Neutrophil (primary cell): ENCODE measurements around the gene RNF31.
A peak's percentile ranks its signal among the peaks of the same experiment; 100 is the strongest.

Experiments used
- H3K27ac ChIP-seq: fragments of 200-600 bp; sonication (generic); 2 replicates; pipeline ENCODE4 v1.5.1; 2016; ENCODE audit warnings: mild to moderate bottlenecking, moderate library complexity
- H3K27me3 ChIP-seq: fragments of 200-600 bp; sonication (generic); 2 replicates; pipeline ENCODE4 v1.6.0; 2016; ENCODE audit warnings: mild to moderate bottlenecking
- H3K36me3 ChIP-seq: fragments of 200-600 bp; sonication (generic); 2 replicates; pipeline ENCODE4 v1.5.1; 2017
- H3K4me1 ChIP-seq, 2 experiments: fragments of 200-600 bp in 1 of 2; sonication (generic) in 1 of 2; 1 replicate in 1 of 2; 2 replicates in 1 of 2; pipeline versions ENCODE4 v1.5.1 to v1.6.1; 2013 to 2016; ENCODE audit warnings: low read depth in 1 of 2, low read length in 1 of 2, mild to moderate bottlenecking in 1 of 2, moderate library complexity in 1 of 2; ENCODE audit not compliant: control insufficient read depth in 1 of 2, insufficient read depth in 1 of 2
- H3K4me3 ChIP-seq, 2 experiments: fragments of 200-600 bp in 1 of 2; sonication (generic) in 1 of 2; 1 replicate in 1 of 2; 2 replicates in 1 of 2; pipeline ENCODE4 v1.5.1; 2013 to 2016; ENCODE audit warnings: low read depth in 1 of 2, low read length in 1 of 2, mild to moderate bottlenecking in 1 of 2, moderate library complexity in 1 of 2
- H3K9me3 ChIP-seq: fragments of 200-600 bp; sonication (generic); 2 replicates; pipeline ENCODE4 v1.5.1; 2016
- TF ChIP-seq, protein P1 (sequence below): fragments of 200-600 bp; sonication (generic); IDR thresholded peaks from 2 replicates; pipeline ENCODE4 v1.5.1; 2016; ENCODE audit warnings: antibody characterized with exemption

The RNF31 gene

DNA sequence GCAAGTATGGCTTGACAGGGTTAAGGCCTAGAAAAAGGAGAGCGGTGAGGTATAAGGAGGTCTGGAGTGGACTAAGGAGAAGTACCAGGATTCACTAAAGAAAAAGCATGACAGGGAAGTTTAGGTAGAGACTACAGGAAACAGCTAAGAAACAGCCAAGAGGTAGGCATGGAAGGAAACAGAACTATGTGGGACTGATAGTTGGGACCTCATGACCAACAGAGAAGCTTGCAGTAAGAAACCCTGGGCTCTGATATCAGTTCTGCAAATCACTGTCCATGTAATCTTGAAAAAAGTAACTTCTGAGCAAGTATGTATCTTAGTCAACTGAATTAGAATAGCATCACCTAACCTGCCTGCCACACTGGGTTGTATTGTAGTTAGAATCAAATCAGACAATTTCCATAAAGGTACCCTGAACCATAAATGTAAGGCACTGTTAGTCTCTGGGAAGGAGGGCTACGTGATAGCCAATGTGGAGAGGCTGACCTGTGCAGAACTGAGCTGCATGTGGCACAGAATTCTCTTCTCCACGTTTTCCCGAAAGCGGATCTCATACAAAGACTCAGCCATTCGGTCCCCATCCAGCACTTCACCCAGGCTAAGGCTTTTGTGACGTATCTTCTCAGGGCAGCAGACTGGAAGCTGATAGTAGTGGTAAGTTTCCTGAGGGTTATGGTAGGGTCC is 47.0 kb downstream of the RNF31 start:
- Histone ChIP-seq H3K27me3 (no peaks in the 10 kb centered on the region), H3K36me3 (peaks cover 18% of the 10 kb centered on the region)
- TF ChIP-seq, protein P1, sequence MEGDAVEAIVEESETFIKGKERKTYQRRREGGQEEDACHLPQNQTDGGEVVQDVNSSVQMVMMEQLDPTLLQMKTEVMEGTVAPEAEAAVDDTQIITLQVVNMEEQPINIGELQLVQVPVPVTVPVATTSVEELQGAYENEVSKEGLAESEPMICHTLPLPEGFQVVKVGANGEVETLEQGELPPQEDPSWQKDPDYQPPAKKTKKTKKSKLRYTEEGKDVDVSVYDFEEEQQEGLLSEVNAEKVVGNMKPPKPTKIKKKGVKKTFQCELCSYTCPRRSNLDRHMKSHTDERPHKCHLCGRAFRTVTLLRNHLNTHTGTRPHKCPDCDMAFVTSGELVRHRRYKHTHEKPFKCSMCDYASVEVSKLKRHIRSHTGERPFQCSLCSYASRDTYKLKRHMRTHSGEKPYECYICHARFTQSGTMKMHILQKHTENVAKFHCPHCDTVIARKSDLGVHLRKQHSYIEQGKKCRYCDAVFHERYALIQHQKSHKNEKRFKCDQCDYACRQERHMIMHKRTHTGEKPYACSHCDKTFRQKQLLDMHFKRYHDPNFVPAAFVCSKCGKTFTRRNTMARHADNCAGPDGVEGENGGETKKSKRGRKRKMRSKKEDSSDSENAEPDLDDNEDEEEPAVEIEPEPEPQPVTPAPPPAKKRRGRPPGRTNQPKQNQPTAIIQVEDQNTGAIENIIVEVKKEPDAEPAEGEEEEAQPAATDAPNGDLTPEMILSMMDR: no peak

GRCh38 chr14:24194873-24195185 is 47.5 kb downstream of the RNF31 start:
- H3K9me3 ChIP-seq: no peaks in the 10 kb centered on the region
- peak overlapping the region; percentile 97 for H3K27ac ChIP-seq
- peaks cover 18% of the 10 kb centered on the region for H3K36me3 ChIP-seq
- H3K4me3 ChIP-seq: peak overlapping the region; percentile 93 to 97
- TF ChIP-seq, protein P1: no peak
- no peaks in the 10 kb centered on the region for H3K27me3 ChIP-seq
- peaks cover 30 to 36% of the 10 kb centered on the region in 2 experiments for H3K4me1 ChIP-seq

More for the DNA sequence above, 47.0 kb downstream of the RNF31 start:
- peak overlapping the region; percentile 97 for H3K27ac ChIP-seq
- H3K9me3 ChIP-seq: no peaks in the 10 kb centered on the region
- H3K4me3 ChIP-seq: peak overlapping the region; percentile 93 to 97
- H3K4me1 ChIP-seq: peaks cover 31 to 36% of the 10 kb centered on the region in 2 experiments

GRCh38 chr14:24195186-24196070 is 48.1 kb downstream of the RNF31 start, which contains the start of gene TM9SF1:
TSS of gene TM9SF1 (minus strand) at chr14:24195441. CDS start at chr14:24195019, 422 bp downstream.
- Histone ChIP-seq H3K27me3 (no peaks in the 10 kb centered on the region), H3K36me3 (peaks cover 13% of the 10 kb centered on the region), H3K9me3 (no peaks in the 10 kb centered on the region), H3K4me1 (peaks cover 30 to 36% of the 10 kb centered on the region in 2 experiments), H3K27ac (peak within 1 kb of the TSS; percentile 97), H3K4me3 (peak within 1 kb of the TSS; percentile 93 to 97)
- TF ChIP-seq, protein P1: peak; percentile 30

DNA sequence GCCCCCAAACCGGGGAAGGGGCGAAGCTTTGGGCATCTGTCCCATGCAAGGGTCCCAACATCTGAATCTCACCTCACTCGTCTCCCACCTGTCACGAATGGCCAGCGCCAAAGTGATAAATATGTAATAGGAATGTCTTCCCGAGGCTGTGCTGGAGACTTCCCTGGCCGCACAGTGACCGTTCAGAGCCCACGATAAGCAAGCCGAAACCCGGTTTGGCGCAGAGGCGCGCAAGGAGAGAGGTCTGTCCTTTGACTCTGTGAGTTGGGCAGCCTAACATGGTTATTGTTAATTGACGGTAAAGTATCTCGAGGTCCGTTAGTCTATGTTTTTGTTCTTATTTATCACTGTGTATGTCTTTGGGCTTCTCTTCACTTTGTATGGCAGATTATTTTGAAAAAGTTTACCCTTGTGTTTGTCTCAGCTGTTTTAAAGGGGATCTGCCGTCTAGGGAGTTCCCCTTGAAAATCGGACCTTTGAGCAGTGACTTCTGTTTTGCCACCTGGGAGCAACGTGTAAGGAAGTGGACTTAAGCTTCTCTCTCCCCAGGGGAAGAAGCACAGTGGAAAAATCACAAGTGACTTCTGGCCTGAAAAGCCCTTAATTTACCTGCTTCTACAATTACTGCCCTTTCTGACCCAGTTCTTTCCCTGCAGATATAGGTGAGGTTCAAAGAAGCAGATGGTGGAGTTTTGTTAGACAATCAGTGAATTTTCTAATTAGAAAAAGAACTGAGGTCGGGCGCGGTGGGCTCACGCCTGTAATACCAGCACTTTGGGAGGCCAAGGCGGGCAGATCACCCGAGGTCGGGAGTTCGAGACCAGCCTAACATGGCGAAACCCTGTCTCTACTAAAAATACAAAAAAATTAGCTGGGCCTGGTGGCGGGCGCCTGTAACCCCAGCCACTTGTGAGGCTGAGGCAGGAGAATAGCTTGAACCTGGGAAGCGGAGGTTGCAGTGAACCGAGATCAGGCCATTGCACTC is 49.1 kb downstream of the RNF31 start:
- Histone ChIP-seq H3K36me3 (peaks cover 17% of the 10 kb centered on the region), H3K27me3 (no peaks in the 10 kb centered on the region), H3K4me1 (peaks cover 30 to 36% of the 10 kb centered on the region in 2 experiments), H3K27ac (peak overlapping the region; percentile 97), H3K9me3 (no peaks in the 10 kb centered on the region), H3K4me3 (peak overlapping the region; percentile 93 to 97)
- TF ChIP-seq, protein P1: no peak

- H3K4me3 ChIP-seq: peak overlapping the region in 1 of 2 experiments; percentile 93
- no peaks in the 10 kb centered on the region for H3K27me3 ChIP-seq
- peaks cover 18% of the 10 kb centered on the region for H3K36me3 ChIP-seq
- H3K9me3 ChIP-seq: no peaks in the 10 kb centered on the region
- H3K27ac ChIP-seq: peak overlapping the region; percentile 97
- TF ChIP-seq, protein P1: no peak
- H3K4me1 ChIP-seq: peaks cover 30 to 36% of the 10 kb centered on the region in 2 experiments
Observed at GRCh38 chr14:24197056-24197450, 49.8 kb downstream of the RNF31 start.
